Activated B cell treated with CpG ODN at 0.5 μM for 24 hours (primary cell): Measurements from ENCODE around the gene FPGS. TPM values are rescaled to one million over a fixed set of nuclear protein-coding genes. Genes with fewer than 3 reads are reported as not detected.
"Not testable (repeated sequence)": the region's sequence is repeated elsewhere in the genome, so short reads cannot be mapped to it uniquely, and the experiment has no call there.

ENCODE experiments used
- ATAC-seq: fragments of 200-7000 bp; cut with Tn5 transposase; one replicate; pipeline ENCODE4 v1.10.0; 2021; ENCODE audit warnings: low read depth, mild to moderate bottlenecking, moderate library complexity
- CTCF ChIA-PET: fragments of 350-600 bp; sonication (Branson Sonifier 250); formaldehyde crosslinking; loops from one replicate; lab custom pipeline; 2021; ENCODE audit warnings: antibody characterized with exemption; lab: Charles Lee
- POLR2A ChIA-PET: fragments of 350-600 bp; sonication (Branson Sonifier 250); formaldehyde crosslinking; loops from one replicate; lab custom pipeline; 2021; ENCODE audit warnings: antibody characterized with exemption; lab: Charles Lee
- DNase-seq: peaks from one replicate; pipeline ENCODE4 v3.0.0; 2022
- H3K27ac Mint-ChIP-seq: one replicate; pipeline ENCODE4 v1.8.0; 2020; ENCODE audit warnings: mixed read lengths
- H3K27me3 Mint-ChIP-seq: one replicate; pipeline ENCODE4 v1.8.0; 2021; ENCODE audit warnings: mixed read lengths
- H3K36me3 Mint-ChIP-seq: one replicate; pipeline ENCODE4 v1.8.0; 2021; ENCODE audit warnings: low read depth, mixed read lengths
- H3K4me1 Mint-ChIP-seq: one replicate; pipeline ENCODE4 v1.8.0; 2021; ENCODE audit warnings: mixed read lengths
- H3K4me3 Mint-ChIP-seq: one replicate; pipeline ENCODE4 v1.8.0; 2020; ENCODE audit warnings: mild to moderate bottlenecking, mixed read lengths
- H3K9me3 Mint-ChIP-seq: one replicate; pipeline ENCODE4 v1.8.0; 2020; ENCODE audit warnings: mixed read lengths
- CTCF ChIP-seq: fragments of 200-600 bp; IDR thresholded peaks from one replicate; pipeline ENCODE4 v1.8.0; 2022; ENCODE audit warnings: antibody characterized with exemption, mild to moderate bottlenecking
- intact Hi-C: fragments of 100-400 bp; cut with micrococcal nuclease; formaldehyde crosslinking; loops from one replicate; pipeline ENCODE4 v1.15.1; 2024
- total RNA-seq: library from RNA; stranded (reverse); gene quantifications from 2 replicates; pipeline ENCODE4 v1.2.3, GENCODE V29; 2022

The FPGS gene
- total RNA-seq, 1 donor from 2014 or later, result 135 TPM

DNA sequence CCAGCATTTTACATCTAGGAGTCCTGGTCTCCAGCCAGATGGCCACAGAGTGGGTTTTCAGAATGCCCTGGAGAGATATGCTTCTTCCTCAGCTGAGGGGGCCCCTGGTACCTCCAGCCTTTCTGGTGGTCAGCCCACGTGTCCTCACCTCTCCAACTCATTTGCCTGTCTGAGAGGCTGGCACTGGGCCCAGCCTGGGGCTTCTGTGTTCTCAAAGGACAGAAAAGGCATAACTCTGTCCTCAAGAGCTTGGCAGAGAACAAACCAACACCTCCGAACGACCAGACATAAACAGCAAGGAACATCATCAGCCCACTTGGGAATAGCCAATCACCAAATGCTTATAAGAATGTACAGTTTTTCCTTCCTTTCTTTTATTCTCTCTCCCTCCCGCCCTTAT is 34.7 kb downstream of the FPGS start:
- DNase-seq (no peak), ATAC-seq (no peak)
- POLR2A ChIA-PET, result no interaction called here
- H3K27ac Mint-ChIP-seq, result no peak overlapping the region
- no peak for TF ChIP-seq CTCF
- no peaks in the 10 kb centered on the region for H3K9me3 Mint-ChIP-seq
- intact Hi-C loops, result no loop called here
- H3K4me1 Mint-ChIP-seq, result peaks cover 11% of the 10 kb centered on the region
- CTCF ChIA-PET, result no interaction called here
- H3K36me3 Mint-ChIP-seq, result peaks cover 11% of the 10 kb centered on the region
- no peak overlapping the region for H3K4me3 Mint-ChIP-seq
- H3K27me3 Mint-ChIP-seq, result no peaks in the 10 kb centered on the region

GRCh38 chr9:127838375-127839078 is 35.8 kb downstream of the FPGS start:
- ChIA-PET CTCF (no interaction called here), POLR2A (no interaction called here)
- no peak for ATAC-seq

GRCh38 chr9:127841087-127841835 is 38.6 kb downstream of the FPGS start:
- TF ChIP-seq CTCF, result no peak
- ChIA-PET POLR2A (no interaction called here), CTCF (interaction anchor here (1.5 kb wide), 1 partner anchor 28 kb away, joined by 4 read pairs; no protein-coding TSS in a partner anchor)
- ATAC-seq, result no peak
- Mint-ChIP-seq H3K27me3 (no peaks in the 10 kb centered on the region), H3K4me3 (no peak overlapping the region), H3K9me3 (no peaks in the 10 kb centered on the region), H3K4me1 (peaks cover 6% of the 10 kb centered on the region), H3K36me3 (peaks cover 11% of the 10 kb centered on the region), H3K27ac (no peak overlapping the region)
- intact Hi-C loops, result no loop called here
- no peak for DNase-seq

More at GRCh38 chr9:127838375-127839078, 35.8 kb downstream of the FPGS start:
- Mint-ChIP-seq H3K9me3 (no peaks in the 10 kb centered on the region), H3K36me3 (peaks cover 11% of the 10 kb centered on the region), H3K4me1 (peaks cover 11% of the 10 kb centered on the region), H3K4me3 (no peak overlapping the region), H3K27me3 (no peaks in the 10 kb centered on the region), H3K27ac (no peak overlapping the region)
- no peak for TF ChIP-seq CTCF
- intact Hi-C loops, result no loop called here
- no peak for DNase-seq

DNA sequence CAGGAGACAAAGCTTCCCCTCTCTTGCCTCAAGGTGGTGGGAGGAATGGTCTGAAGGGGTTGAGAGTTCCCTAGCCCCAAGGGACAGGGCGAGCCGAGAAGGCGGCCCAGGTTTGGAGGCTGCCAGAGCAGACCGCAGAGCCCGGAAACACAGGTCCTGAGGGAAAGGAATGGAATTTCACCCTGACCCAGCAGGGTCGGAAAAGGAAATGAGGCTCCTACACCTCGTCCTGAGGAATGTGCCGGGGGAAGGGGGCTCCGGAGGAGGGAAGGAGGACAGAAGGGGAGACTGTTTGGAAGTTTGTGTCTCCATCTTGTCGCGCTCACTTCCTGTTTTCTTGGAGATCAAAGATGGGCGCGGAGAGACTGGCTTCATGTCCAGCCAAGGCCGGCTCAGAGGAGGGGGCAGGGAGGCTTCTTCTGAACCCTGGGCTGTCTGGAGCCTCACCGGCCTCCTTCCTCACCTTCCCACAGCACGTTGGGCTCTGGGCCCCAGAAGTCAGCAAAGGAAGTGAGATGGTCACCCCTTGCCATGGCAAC is 42.2 kb downstream of the FPGS start:
- ATAC-seq (no peak), DNase-seq (no peak)
- H3K36me3 Mint-ChIP-seq, result peaks cover 17% of the 10 kb centered on the region
- H3K27me3 Mint-ChIP-seq, result no peaks in the 10 kb centered on the region
- POLR2A ChIA-PET, result no interaction called here
- intact Hi-C loops, result no loop called here
- peaks cover 11% of the 10 kb centered on the region for H3K9me3 Mint-ChIP-seq
- no peak for TF ChIP-seq CTCF
- no peaks in the 10 kb centered on the region for H3K4me1 Mint-ChIP-seq
- CTCF ChIA-PET, result no interaction called here
- H3K4me3 Mint-ChIP-seq, result no peak overlapping the region
- H3K27ac Mint-ChIP-seq, result no peak overlapping the region

DNA sequence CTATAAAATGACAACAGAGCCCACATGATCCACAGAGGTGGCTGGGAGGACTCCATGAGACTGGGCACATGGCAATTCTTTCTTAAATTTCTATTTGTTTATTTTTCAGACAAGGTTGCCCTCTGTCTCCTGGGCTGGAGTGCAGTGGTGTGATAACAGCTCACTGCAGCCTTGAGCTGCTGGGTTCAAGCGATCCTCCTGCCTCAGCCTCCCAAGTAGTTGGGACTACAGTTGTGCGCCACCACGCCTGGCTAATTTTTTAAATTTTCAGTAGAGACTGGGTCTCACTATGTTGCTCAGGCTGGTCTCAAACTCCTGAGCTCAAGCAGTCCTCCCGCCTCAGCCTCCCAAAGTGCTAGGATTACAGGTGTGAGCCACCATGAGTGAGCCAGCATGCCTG is 42.9 kb downstream of the FPGS start:
- CTCF ChIA-PET, H3K27me3 Mint-ChIP-seq, ATAC-seq, POLR2A ChIA-PET, H3K27ac Mint-ChIP-seq, H3K4me1 Mint-ChIP-seq, intact Hi-C loops, DNase-seq, H3K4me3 Mint-ChIP-seq: not testable (repeated sequence)
- H3K9me3 Mint-ChIP-seq, result peaks cover 11% of the 10 kb centered on the region
- peaks cover 17% of the 10 kb centered on the region for H3K36me3 Mint-ChIP-seq
